ENCODE measurements around the gene INTS7.

DNA sequence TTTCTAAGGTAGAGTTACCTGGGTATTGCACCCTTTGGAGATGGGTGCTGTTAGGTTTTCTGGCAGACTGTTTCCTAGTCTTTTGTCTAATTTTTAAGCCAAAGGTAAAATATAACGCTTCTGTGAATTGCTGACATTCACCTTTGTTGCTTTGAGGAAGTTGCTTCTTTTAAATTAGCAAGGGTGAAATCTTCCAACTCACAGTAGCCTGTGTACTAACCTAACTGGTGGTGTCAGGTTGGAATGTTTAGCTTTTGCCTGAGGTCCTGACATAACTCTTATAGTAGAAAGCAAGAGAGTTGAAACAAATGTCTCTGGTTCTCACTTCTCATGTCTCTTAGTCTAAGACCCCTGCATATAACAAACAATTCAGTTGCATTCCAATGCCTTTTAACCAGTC is 143.6 kb downstream of the INTS7 start:
- TF ChIP-seq CTCF (IDR thresholded peaks at IDR 0.05): no peak
- no peak for TF ChIP-seq EZH2 (IDR thresholded peaks at IDR 0.05)
- no peak for TF ChIP-seq EZH2phosphoT487 (IDR thresholded peaks at IDR 0.05)

Data from neural progenitor cell (in vitro differentiated cells).